Subcutaneous abdominal adipose tissue (tissue), 5 donors: ENCODE results near the gene AP4E1.

Source experiments
- H3K27ac ChIP-seq: one replicate; pipeline ENCODE4 v1.7.0; 2013; ENCODE audit warnings: low read depth, mild to moderate bottlenecking, inconsistent platforms, low read length, moderate library complexity
- H3K27me3 ChIP-seq, 5 donors: one replicate each; pipeline ENCODE4 v1.7.0; 2013; ENCODE audit warnings: low read length in 5 of 5, inconsistent platforms in 1 of 5; ENCODE audit not compliant: control insufficient read depth in 5 of 5, insufficient read depth in 4 of 5
- H3K36me3 ChIP-seq, 5 donors: one replicate each; pipeline ENCODE4 v1.7.0; 2013; ENCODE audit warnings: low read length in 5 of 5; ENCODE audit not compliant: control insufficient read depth in 5 of 5, insufficient read depth in 5 of 5
- H3K4me1 ChIP-seq, 5 donors: one replicate each; pipeline ENCODE4 v1.7.0; 2013; ENCODE audit warnings: low read length in 5 of 5, mild to moderate bottlenecking in 3 of 5, moderate library complexity in 1 of 5; ENCODE audit not compliant: control insufficient read depth in 5 of 5, insufficient read depth in 5 of 5
- H3K4me3 ChIP-seq, 5 donors: one replicate each; pipeline ENCODE4 v1.7.0; 2013; ENCODE audit warnings: low read length in 5 of 5, low read depth in 1 of 5
- H3K9ac ChIP-seq, 5 donors: one replicate each; pipeline ENCODE4 v1.7.0; 2013; ENCODE audit warnings: low read length in 5 of 5, mild to moderate bottlenecking in 4 of 5, moderate library complexity in 3 of 5
- H3K9me3 ChIP-seq, 5 donors: one replicate each; pipeline ENCODE4 v1.7.0; 2013; ENCODE audit warnings: low read length in 5 of 5; ENCODE audit not compliant: control insufficient read depth in 5 of 5
- donor health status: healthy.
- donor health status: healthy.
- donor health status: healthy.
- donor health status: healthy.
- donor health status: healthy.

Gene AP4E1

GRCh38 chr15:50964075-50964474, 55.6 kb downstream of the AP4E1 start:
- peaks cover 13 to 35% (median 24%) of the 10 kb centered on the region in 5 donors for H3K36me3 ChIP-seq

GRCh38 chr15:50968353-50968752, 59.9 kb downstream of the AP4E1 start:
- Histone ChIP-seq H3K36me3 (peaks cover 21 to 42% (median 33%) of the 10 kb centered on the region in 5 donors), H3K27me3 (no peaks in the 10 kb centered on the region), H3K9ac (no peak overlapping the region), H3K4me3 (no peak overlapping the region), H3K27ac (no peak overlapping the region), H3K9me3 (peaks cover 19 to 43% (median 27%) of the 10 kb centered on the region in 5 donors), H3K4me1 (no peaks in the 10 kb centered on the region)

More at GRCh38 chr15:50964075-50964474, 55.6 kb downstream of the AP4E1 start:
- Histone ChIP-seq H3K9me3 (peaks cover 10 to 29% (median 22%) of the 10 kb centered on the region in 5 donors), H3K27me3 (no peaks in the 10 kb centered on the region), H3K27ac (no peak overlapping the region), H3K4me1 (no peaks in the 10 kb centered on the region), H3K9ac (no peak overlapping the region), H3K4me3 (no peak overlapping the region)

GRCh38 chr15:50970524-50970923, 62.0 kb downstream of the AP4E1 start:
- H3K27ac ChIP-seq, result no peak overlapping the region
- H3K9ac ChIP-seq, result no peak overlapping the region
- H3K9me3 ChIP-seq, result peaks cover 8 to 24% (median 16%) of the 10 kb centered on the region in 5 donors
- peaks cover 32 to 48% (median 43%) of the 10 kb centered on the region in 5 donors for H3K36me3 ChIP-seq
- H3K27me3 ChIP-seq, result no peaks in the 10 kb centered on the region
- no peaks in the 10 kb centered on the region for H3K4me1 ChIP-seq
- H3K4me3 ChIP-seq, result no peak overlapping the region

- Histone ChIP-seq H3K9ac (no peak overlapping the region), H3K4me3 (no peak overlapping the region), H3K27ac (no peak overlapping the region), H3K9me3 (peaks cover 8 to 24% (median 16%) of the 10 kb centered on the region in 5 donors), H3K36me3 (peaks cover 32 to 48% (median 43%) of the 10 kb centered on the region in 5 donors), H3K27me3 (no peaks in the 10 kb centered on the region), H3K4me1 (no peaks in the 10 kb centered on the region)
Measured at GRCh38 chr15:50971115-50971514, 62.6 kb downstream of the AP4E1 start.

GRCh38 chr15:50971542-50971941, 63.1 kb downstream of the AP4E1 start:
- Histone ChIP-seq H3K9ac (no peak overlapping the region), H3K4me1 (no peaks in the 10 kb centered on the region), H3K9me3 (peaks cover 8 to 24% (median 16%) of the 10 kb centered on the region in 5 donors), H3K27me3 (no peaks in the 10 kb centered on the region), H3K4me3 (no peak overlapping the region), H3K36me3 (peaks cover 32 to 48% (median 43%) of the 10 kb centered on the region in 5 donors), H3K27ac (no peak overlapping the region)

GRCh38 chr15:50973605-50974004, 65.1 kb downstream of the AP4E1 start:
- peaks cover 8 to 24% (median 16%) of the 10 kb centered on the region in 5 donors for H3K9me3 ChIP-seq
- H3K27me3 ChIP-seq, result no peaks in the 10 kb centered on the region
- H3K27ac ChIP-seq, result no peak overlapping the region
- peaks cover 32 to 43% (median 40%) of the 10 kb centered on the region in 5 donors for H3K36me3 ChIP-seq
- H3K4me1 ChIP-seq, result peaks cover 0 to 3% (median 0%) of the 10 kb centered on the region in 5 donors
- no peak overlapping the region for H3K4me3 ChIP-seq
- H3K9ac ChIP-seq, result no peak overlapping the region

- Histone ChIP-seq H3K27ac (no peak overlapping the region), H3K27me3 (no peaks in the 10 kb centered on the region), H3K4me3 (no peak overlapping the region), H3K9ac (no peak overlapping the region), H3K36me3 (peaks cover 21 to 32% (median 24%) of the 10 kb centered on the region in 5 donors), H3K4me1 (peaks cover 0 to 3% (median 0%) of the 10 kb centered on the region in 5 donors), H3K9me3 (peaks cover 0 to 5% (median under 1%) of the 10 kb centered on the region in 5 donors)
Measured at GRCh38 chr15:50977162-50977561, 68.7 kb downstream of the AP4E1 start.

GRCh38 chr15:50978580-50978979, 70.1 kb downstream of the AP4E1 start:
- Histone ChIP-seq H3K4me3 (no peak overlapping the region), H3K27ac (no peak overlapping the region), H3K9ac (no peak overlapping the region), H3K36me3 (peaks cover 12 to 26% (median 18%) of the 10 kb centered on the region in 5 donors), H3K27me3 (no peaks in the 10 kb centered on the region), H3K4me1 (peaks cover 0 to 3% (median 0%) of the 10 kb centered on the region in 5 donors), H3K9me3 (no peaks in the 10 kb centered on the region)

- peaks cover 0 to 3% (median 0%) of the 10 kb centered on the region in 5 donors for H3K4me1 ChIP-seq
Measured at GRCh38 chr15:50979041-50979440, 70.6 kb downstream of the AP4E1 start.

GRCh38 chr15:50993598-50993997, 85.1 kb downstream of the AP4E1 start:
- Histone ChIP-seq H3K4me3 (no peak overlapping the region), H3K36me3 (peaks cover 16 to 39% (median 24%) of the 10 kb centered on the region in 5 donors), H3K27me3 (no peaks in the 10 kb centered on the region), H3K9me3 (no peaks in the 10 kb centered on the region), H3K9ac (no peak overlapping the region), H3K27ac (no peak overlapping the region), H3K4me1 (no peaks in the 10 kb centered on the region)

More at GRCh38 chr15:50979041-50979440, 70.6 kb downstream of the AP4E1 start:
- Histone ChIP-seq H3K4me3 (no peak overlapping the region), H3K27me3 (no peaks in the 10 kb centered on the region), H3K36me3 (peaks cover 14 to 28% (median 17%) of the 10 kb centered on the region in 5 donors), H3K9me3 (no peaks in the 10 kb centered on the region), H3K9ac (no peak overlapping the region), H3K27ac (no peak overlapping the region)
